ENCODE measurements around the gene WASF2. TPM values are rescaled to one million over a fixed set of nuclear protein-coding genes. Genes with fewer than 3 reads are reported as not detected.
"Not testable (repeated sequence)": the region's sequence is repeated elsewhere in the genome, so short reads cannot be mapped to it uniquely, and the experiment has no call there.

WASF2 gene
- total RNA-seq, 2 donors from 2014 or later: 97.7 to 110 TPM

GRCh38 chr1:27515626-27516025, 25.7 kb upstream of the WASF2 start:
- Mint-ChIP-seq H3K36me3 (no peaks in the 10 kb centered on the region), H3K9me3 (no peaks in the 10 kb centered on the region), H3K4me3 (no peak overlapping the region), H3K4me1 (ENCODE audit: low read depth in 2 of 2) (no peaks in the 10 kb centered on the region), H3K27me3 (peaks cover 0 to 2% of the 10 kb centered on the region in 2 donors), H3K27ac (no peak overlapping the region)
- ATAC-seq (no peak), DNase-seq (ENCODE audit: low spot score) (no peak)

GRCh38 chr1:27513958-27514357, 24.0 kb upstream of the WASF2 start:
- H3K27ac Mint-ChIP-seq: no peak overlapping the region
- no peaks in the 10 kb centered on the region for H3K36me3 Mint-ChIP-seq
- no peak overlapping the region for H3K4me3 Mint-ChIP-seq
- peaks cover 0 to 2% of the 10 kb centered on the region in 2 donors for H3K27me3 Mint-ChIP-seq
- H3K9me3 Mint-ChIP-seq: no peaks in the 10 kb centered on the region
- no peak for ATAC-seq
- no peak for DNase-seq (ENCODE audit: low spot score)
- H3K4me1 Mint-ChIP-seq (ENCODE audit: low read depth in 2 of 2): no peaks in the 10 kb centered on the region

GRCh38 chr1:27513528-27513927, 23.6 kb upstream of the WASF2 start:
- H3K4me1 Mint-ChIP-seq (ENCODE audit: low read depth in 2 of 2): no peaks in the 10 kb centered on the region
- no peak for ATAC-seq
- H3K27me3 Mint-ChIP-seq: peaks cover 0 to 2% of the 10 kb centered on the region in 2 donors
- H3K4me3 Mint-ChIP-seq: no peak overlapping the region
- no peak overlapping the region for H3K27ac Mint-ChIP-seq
- no peaks in the 10 kb centered on the region for H3K9me3 Mint-ChIP-seq
- no peak for DNase-seq (ENCODE audit: low spot score)
- H3K36me3 Mint-ChIP-seq: no peaks in the 10 kb centered on the region

GRCh38 chr1:27509127-27510080, 19.4 kb upstream of the WASF2 start:
- no peaks in the 10 kb centered on the region for H3K4me1 Mint-ChIP-seq (ENCODE audit: low read depth in 2 of 2)
- H3K36me3 Mint-ChIP-seq: no peaks in the 10 kb centered on the region
- DNase-seq (ENCODE audit: low spot score) (no peak), ATAC-seq (no peak)
- no peaks in the 10 kb centered on the region for H3K27me3 Mint-ChIP-seq
- H3K27ac Mint-ChIP-seq: no peak overlapping the region
- no peaks in the 10 kb centered on the region for H3K9me3 Mint-ChIP-seq
- H3K4me3 Mint-ChIP-seq: no peak overlapping the region

DNA sequence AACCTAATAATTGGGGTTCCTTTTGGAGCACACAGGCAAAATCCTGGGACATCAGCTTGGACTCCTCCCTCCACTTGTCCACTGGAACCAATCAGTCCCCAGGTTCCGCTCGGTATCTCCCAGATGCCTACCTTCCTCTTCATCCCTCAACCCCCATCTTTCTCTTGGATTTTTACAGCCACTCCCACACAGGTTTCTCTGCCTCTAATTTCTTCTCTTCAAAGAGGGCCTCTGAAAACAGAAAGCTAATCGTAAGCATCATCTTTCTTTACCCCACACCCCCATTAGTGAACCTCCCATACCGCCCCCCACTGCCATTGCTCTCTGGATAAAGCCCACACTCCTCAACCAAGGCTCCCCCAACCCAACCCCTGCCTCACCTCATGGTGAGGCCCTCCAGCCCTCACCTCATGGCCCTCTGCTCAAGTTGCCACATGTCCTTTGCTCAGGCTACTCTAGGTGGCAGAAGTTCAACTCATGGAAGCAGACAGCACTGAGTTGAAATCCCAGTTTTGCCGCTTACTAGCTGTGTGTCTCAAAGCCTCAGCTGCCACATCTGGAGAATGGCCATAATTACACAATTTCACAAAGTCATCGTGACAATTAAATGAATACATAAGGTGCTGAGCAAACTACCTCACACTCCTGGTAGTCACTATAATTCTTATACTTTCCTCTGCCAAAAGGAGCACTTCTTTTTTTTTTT, 18.1 kb upstream of the WASF2 start:
- Mint-ChIP-seq H3K27me3 (no peaks in the 10 kb centered on the region), H3K27ac (no peak overlapping the region), H3K36me3 (no peaks in the 10 kb centered on the region), H3K9me3 (no peaks in the 10 kb centered on the region), H3K4me3 (no peak overlapping the region), H3K4me1 (ENCODE audit: low read depth in 2 of 2) (no peaks in the 10 kb centered on the region)
- ATAC-seq: no peak
- DNase-seq (ENCODE audit: low spot score): no peak

- ATAC-seq: no peak
- H3K4me1 Mint-ChIP-seq (ENCODE audit: low read depth in 2 of 2): no peaks in the 10 kb centered on the region
- H3K9me3 Mint-ChIP-seq: no peaks in the 10 kb centered on the region
- H3K4me3 Mint-ChIP-seq: no peak overlapping the region
- no peak overlapping the region for H3K27ac Mint-ChIP-seq
- no peak for DNase-seq (ENCODE audit: low spot score)
- no peaks in the 10 kb centered on the region for H3K27me3 Mint-ChIP-seq
- no peaks in the 10 kb centered on the region for H3K36me3 Mint-ChIP-seq
Observed at GRCh38 chr1:27506703-27507102, 16.7 kb upstream of the WASF2 start.

DNA sequence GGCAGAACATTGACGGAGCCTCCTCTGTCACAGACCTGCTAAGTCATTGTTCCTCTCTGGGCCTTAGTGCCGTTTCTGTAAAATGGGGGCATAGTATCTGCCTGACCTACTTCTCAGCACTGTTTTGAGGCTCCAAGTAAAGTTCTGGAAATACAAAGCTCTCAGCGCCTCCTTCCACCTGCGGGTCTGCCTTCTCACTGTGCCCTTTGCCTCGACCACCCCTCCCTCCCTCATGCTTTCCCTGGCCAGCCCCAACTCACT, 15.4 kb upstream of the WASF2 start:
- Mint-ChIP-seq H3K9me3 (no peaks in the 10 kb centered on the region), H3K4me1 (ENCODE audit: low read depth in 2 of 2) (peaks cover 0 to 2% of the 10 kb centered on the region in 2 donors), H3K36me3 (no peaks in the 10 kb centered on the region), H3K27me3 (no peaks in the 10 kb centered on the region), H3K27ac (no peak overlapping the region), H3K4me3 (no peak overlapping the region)
- DNase-seq (ENCODE audit: low spot score) (no peak), ATAC-seq (no peak)

GRCh38 chr1:27504588-27505419, 14.8 kb upstream of the WASF2 start:
- ATAC-seq: peak; percentile 24 to 36
- peaks cover 0 to 2% of the 10 kb centered on the region in 2 donors for H3K4me1 Mint-ChIP-seq (ENCODE audit: low read depth in 2 of 2)
- H3K27ac Mint-ChIP-seq: no peak overlapping the region
- DNase-seq (ENCODE audit: low spot score): no peak
- no peaks in the 10 kb centered on the region for H3K27me3 Mint-ChIP-seq
- H3K9me3 Mint-ChIP-seq: no peaks in the 10 kb centered on the region
- H3K36me3 Mint-ChIP-seq: no peaks in the 10 kb centered on the region
- no peak overlapping the region for H3K4me3 Mint-ChIP-seq

DNA sequence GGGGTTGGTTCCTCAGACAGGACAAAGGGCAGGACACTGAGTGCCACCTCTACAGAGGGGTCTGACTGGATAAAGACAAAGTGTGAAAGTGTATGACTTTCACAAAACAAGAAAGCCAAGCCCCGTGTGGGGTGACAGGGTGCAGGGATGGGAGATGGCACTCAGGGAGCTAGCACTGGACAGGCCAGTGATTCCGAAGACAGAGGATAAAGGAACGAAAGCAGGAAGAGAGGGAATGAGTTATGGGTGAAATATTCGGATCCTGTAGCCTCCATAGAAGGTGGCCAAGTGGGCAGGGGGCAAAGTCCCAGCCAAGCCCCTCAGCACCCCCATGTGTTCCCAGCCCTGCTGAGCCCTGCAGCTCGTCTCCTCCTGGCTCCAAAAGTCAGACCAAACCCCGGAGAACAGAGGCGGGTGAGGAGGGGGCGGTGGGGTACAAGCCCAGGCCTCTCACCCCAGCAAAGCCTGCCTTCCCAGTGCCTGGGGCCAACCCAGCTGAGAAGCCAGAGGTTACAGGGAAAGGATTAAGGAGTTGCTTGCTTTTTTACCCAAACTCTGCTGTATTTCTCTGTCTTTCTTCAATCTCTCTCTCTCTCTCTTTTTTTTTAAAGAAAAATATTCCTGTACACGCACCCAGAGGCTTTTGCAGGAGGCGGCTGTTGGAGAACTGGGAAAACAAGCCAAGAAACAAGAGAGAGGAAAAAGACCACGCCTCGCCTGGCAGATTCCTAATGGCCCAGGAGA, 14.0 kb upstream of the WASF2 start:
- no peak overlapping the region for H3K4me3 Mint-ChIP-seq
- no peak for ATAC-seq

DNA sequence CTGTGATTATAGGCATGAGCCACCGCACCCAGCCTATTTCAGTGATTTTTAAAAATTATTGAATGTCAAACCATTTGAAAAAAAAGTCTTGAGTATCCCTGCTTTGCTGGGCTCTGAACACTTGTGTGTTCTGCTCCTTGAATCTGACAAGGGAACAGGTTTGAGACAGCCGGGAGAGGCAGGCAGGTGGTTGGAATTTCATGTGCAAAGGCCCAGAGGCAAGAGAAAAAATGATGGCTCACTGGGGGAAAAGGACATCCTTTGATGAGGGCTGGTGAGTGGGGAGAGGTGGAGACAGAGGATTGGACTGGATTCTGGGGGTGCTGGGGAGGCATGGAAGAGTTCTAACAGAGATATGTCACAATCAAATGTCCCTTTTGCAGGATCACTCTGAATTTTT, 13.1 kb upstream of the WASF2 start:
- Mint-ChIP-seq H3K4me1 (ENCODE audit: low read depth in 2 of 2) (peaks cover 0 to 2% of the 10 kb centered on the region in 2 donors), H3K27me3 (no peaks in the 10 kb centered on the region), H3K27ac (no peak overlapping the region), H3K36me3 (no peaks in the 10 kb centered on the region), H3K4me3 (no peak overlapping the region), H3K9me3 (no peaks in the 10 kb centered on the region)
- DNase-seq (ENCODE audit: low spot score) (peak; percentile 31), ATAC-seq (no peak)

More for the DNA sequence above, 14.0 kb upstream of the WASF2 start:
- Mint-ChIP-seq H3K36me3 (no peaks in the 10 kb centered on the region), H3K4me1 (ENCODE audit: low read depth in 2 of 2) (peaks cover 0 to 2% of the 10 kb centered on the region in 2 donors), H3K9me3 (no peaks in the 10 kb centered on the region), H3K27me3 (no peaks in the 10 kb centered on the region), H3K27ac (no peak overlapping the region)
- DNase-seq (ENCODE audit: low spot score): no peak

GRCh38 chr1:27501159-27501558, 11.2 kb upstream of the WASF2 start:
- not testable (repeated sequence) for H3K36me3 Mint-ChIP-seq; ATAC-seq; H3K4me1 Mint-ChIP-seq (ENCODE audit: low read depth in 2 of 2)

GRCh38 chr1:27499142-27499541, 9.2 kb upstream of the WASF2 start:
- ATAC-seq (no peak), DNase-seq (ENCODE audit: low spot score) (no peak)
- Mint-ChIP-seq H3K9me3 (no peaks in the 10 kb centered on the region), H3K4me3 (no peak overlapping the region), H3K27me3 (no peaks in the 10 kb centered on the region), H3K27ac (peak overlapping the region in 1 of 2 donors; percentile 77), H3K36me3 (no peaks in the 10 kb centered on the region), H3K4me1 (ENCODE audit: low read depth in 2 of 2) (peaks cover 0 to 2% of the 10 kb centered on the region in 2 donors)

More at GRCh38 chr1:27501159-27501558, 11.2 kb upstream of the WASF2 start:
- H3K27me3 Mint-ChIP-seq; DNase-seq (ENCODE audit: low spot score); H3K9me3 Mint-ChIP-seq; H3K27ac Mint-ChIP-seq; H3K4me3 Mint-ChIP-seq: not testable (repeated sequence)

DNA sequence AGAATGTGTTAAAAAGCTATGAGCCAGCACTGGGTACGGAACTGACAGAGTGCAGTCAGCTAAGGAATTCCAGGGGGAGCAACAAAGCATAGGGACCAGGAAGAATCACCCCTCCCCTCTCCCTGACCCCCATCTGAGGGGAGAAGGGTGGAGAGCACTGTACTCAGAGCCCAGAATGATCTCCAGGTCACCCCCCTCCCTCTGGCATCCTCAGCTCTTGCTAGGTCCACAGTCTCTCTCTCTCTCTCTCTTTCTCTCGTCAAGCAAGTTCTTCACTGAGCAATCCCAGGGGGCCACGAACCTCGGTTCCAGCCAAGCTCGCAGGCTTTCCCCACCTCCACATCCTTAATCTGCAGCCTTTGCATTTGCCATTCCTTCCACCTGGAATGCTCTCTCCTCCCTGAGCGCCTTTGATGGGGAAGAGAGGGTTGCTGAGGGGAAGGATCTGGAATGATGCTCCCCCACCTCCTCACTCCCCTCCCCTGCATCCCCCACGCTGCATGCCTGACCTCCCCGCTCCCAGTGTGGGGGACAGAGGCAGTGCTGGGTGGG, 6.7 kb upstream of the WASF2 start:
- Mint-ChIP-seq H3K4me3 (no peak overlapping the region), H3K4me1 (ENCODE audit: low read depth in 2 of 2) (peaks cover 2 to 3% of the 10 kb centered on the region in 2 donors), H3K36me3 (no peaks in the 10 kb centered on the region), H3K9me3 (no peaks in the 10 kb centered on the region), H3K27ac (no peak overlapping the region), H3K27me3 (no peaks in the 10 kb centered on the region)
- DNase-seq (ENCODE audit: low spot score): no peak
- ATAC-seq: peak in 1 of 2 donors; percentile 41
